A673 (cell line): Measurements from ENCODE around the gene GSG1L.

Experiments used
- EZH2 ChIP-seq: fragments of 200-600 bp; sonication (generic); IDR thresholded peaks from 2 replicates; pipeline ENCODE4 v1.6.1; 2017; ENCODE audit warnings: borderline replicate concordance, low read depth, mild to moderate bottlenecking, mixed read lengths, antibody characterized with exemption, low read length; ENCODE audit not compliant: poor library complexity, severe bottlenecking
- TF ChIP-seq, protein P1 (sequence below): fragments of 300-800, 200-600 bp; sonication (generic); conservative IDR thresholded peaks from 2 replicates; pipeline ENCODE4 v1.5.1; 2017; ENCODE audit warnings: low read depth, mild to moderate bottlenecking, antibody characterized with exemption, low read length, moderate library complexity, mixed read lengths

DNA sequence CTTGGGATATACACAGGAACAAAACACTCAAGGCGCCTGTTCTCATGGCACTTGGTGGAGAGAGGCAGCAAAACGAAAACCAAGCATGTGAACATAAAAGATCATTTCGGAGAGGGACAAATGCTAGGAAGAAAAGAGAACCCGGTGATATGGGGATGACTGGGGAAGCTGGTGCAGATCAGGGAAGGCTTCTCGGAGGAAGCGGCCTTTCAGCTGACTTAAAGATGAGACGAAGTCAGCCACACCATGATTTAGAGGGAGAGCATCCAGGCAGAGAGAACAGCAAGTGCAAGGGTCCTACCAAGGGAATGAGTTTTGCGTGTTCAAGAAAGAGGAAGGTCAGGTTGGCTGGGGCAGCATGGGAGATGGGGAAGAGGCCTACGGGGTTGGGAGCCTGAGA is 262.7 kb downstream of the GSG1L start:
- no peak for TF ChIP-seq EZH2
- TF ChIP-seq, protein P1, sequence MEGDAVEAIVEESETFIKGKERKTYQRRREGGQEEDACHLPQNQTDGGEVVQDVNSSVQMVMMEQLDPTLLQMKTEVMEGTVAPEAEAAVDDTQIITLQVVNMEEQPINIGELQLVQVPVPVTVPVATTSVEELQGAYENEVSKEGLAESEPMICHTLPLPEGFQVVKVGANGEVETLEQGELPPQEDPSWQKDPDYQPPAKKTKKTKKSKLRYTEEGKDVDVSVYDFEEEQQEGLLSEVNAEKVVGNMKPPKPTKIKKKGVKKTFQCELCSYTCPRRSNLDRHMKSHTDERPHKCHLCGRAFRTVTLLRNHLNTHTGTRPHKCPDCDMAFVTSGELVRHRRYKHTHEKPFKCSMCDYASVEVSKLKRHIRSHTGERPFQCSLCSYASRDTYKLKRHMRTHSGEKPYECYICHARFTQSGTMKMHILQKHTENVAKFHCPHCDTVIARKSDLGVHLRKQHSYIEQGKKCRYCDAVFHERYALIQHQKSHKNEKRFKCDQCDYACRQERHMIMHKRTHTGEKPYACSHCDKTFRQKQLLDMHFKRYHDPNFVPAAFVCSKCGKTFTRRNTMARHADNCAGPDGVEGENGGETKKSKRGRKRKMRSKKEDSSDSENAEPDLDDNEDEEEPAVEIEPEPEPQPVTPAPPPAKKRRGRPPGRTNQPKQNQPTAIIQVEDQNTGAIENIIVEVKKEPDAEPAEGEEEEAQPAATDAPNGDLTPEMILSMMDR: no peak
